Measurements from ENCODE around the gene SORT1. TPM values are rescaled to one million over a fixed set of nuclear protein-coding genes. Genes with fewer than 3 reads are reported as not detected.
A peak's percentile ranks its signal among the peaks of the same experiment; 100 is the strongest.
"Not testable (repeated sequence)": the region's sequence is repeated elsewhere in the genome, so short reads cannot be mapped to it uniquely, and the experiment has no call there.

The SORT1 gene
- total RNA-seq (100 to 1,000 TPM; 105 to 235 (median 132) TPM), polyA plus RNA-seq (10 to 100 TPM; 32.8 to 64.1 TPM)
- long read RNA-seq, donor 1, full-length matches to known transcripts, result 116 of 223 reads
- long read RNA-seq, donor 1, partial matches to known transcripts, result 14 of 223 reads
- long read RNA-seq, donor 1, other reads (novel, unspliced or antisense), result 93 of 223 reads
- long read RNA-seq, donor 2, full-length matches to known transcripts, result 105 of 217 reads
- long read RNA-seq, donor 2, partial matches to known transcripts, result 13 of 217 reads
- long read RNA-seq, donor 2, other reads (novel, unspliced or antisense), result 99 of 217 reads
- long read RNA-seq, donor 3, full-length matches to known transcripts, result 15 of 134 reads
- long read RNA-seq, donor 3, partial matches to known transcripts, result 16 of 134 reads
- long read RNA-seq, donor 3, other reads (novel, unspliced or antisense), result 103 of 134 reads

- H3K27ac ChIP-seq, result peak within 1 kb of the TSS; percentile 53 to 96 (median 89)
- H3K9me3 ChIP-seq, result no peaks in the 10 kb centered on the region
- peak in 1 of 9 donors; percentile 18 for TF ChIP-seq CTCF (IDR thresholded peaks at IDR 0.05)
- H3K27me3 ChIP-seq, result peaks cover 0 to 11% (median 0%) of the 10 kb centered on the region in 7 donors
- intact Hi-C loops (cut with DNase I), result loop anchor here in 8 of 10 donors (2.0 to 10.0 kb wide), 10 partner anchors 35 to 303 kb away; partner anchors contain the start of genes PSRC1 (in 3 of the 8) and TMEM167B (in 1 of the 8)
- ATAC-seq, result peak; percentile 93 to 96 (median 94)
- H3K36me3 ChIP-seq, result peaks cover 0 to 30% (median 0%) of the 10 kb centered on the region in 9 donors
- H3K4me3 ChIP-seq, result peak within 1 kb of the TSS; percentile 29 to 80 (median 64)
- 0% methylated on average over 76 to 98 of the region's 98 CpGs for WGBS, 2 donors
- H3K4me1 ChIP-seq, result peaks cover 7 to 73% (median 54%) of the 10 kb centered on the region in 9 donors
- peak; percentile 88 to 90 for DNase-seq
Measured at GRCh38 chr1:109397581-109398342, at the start of gene SORT1. TSS of gene SORT1 (minus strand) at chr1:109397918. CDS start at chr1:109397892, 26 bp downstream.

- H3K4me3 ChIP-seq; H3K27ac ChIP-seq; DNase-seq; H3K4me1 ChIP-seq; ATAC-seq; H3K36me3 ChIP-seq; intact Hi-C loops (cut with DNase I); H3K9me3 ChIP-seq: not testable (repeated sequence)
- H3K27me3 ChIP-seq, result peaks cover 0 to 79% (median 26%) of the 10 kb centered on the region in 7 donors
- WGBS, 2 donors, result 73 to 78% methylated on average over 11 of the region's 11 CpGs
Measured at GRCh38 chr1:109445949-109446695, 48.4 kb upstream of the SORT1 start.

GRCh38 chr1:109444346-109444745 is 46.6 kb upstream of the SORT1 start:
- DNase-seq, result no peak
- 78 to 89% methylated on average over 1 of the region's 1 CpG for WGBS, 2 donors
- no peaks in the 10 kb centered on the region for H3K36me3 ChIP-seq
- H3K4me1 ChIP-seq, result peaks cover 0 to 3% (median 0%) of the 10 kb centered on the region in 9 donors
- H3K27me3 ChIP-seq, result peaks cover 0 to 70% (median 21%) of the 10 kb centered on the region in 7 donors
- H3K9me3 ChIP-seq, result no peaks in the 10 kb centered on the region
- intact Hi-C loops (cut with DNase I), result no loop called here
- H3K27ac ChIP-seq, result no peak overlapping the region
- no peak overlapping the region for H3K4me3 ChIP-seq
- no peak for TF ChIP-seq CTCF (IDR thresholded peaks at IDR 0.05)
- no peak for ATAC-seq

- intact Hi-C loops (cut with DNase I), result no loop called here
- peaks cover 0 to 62% (median 20%) of the 10 kb centered on the region in 7 donors for H3K27me3 ChIP-seq
- no peak for TF ChIP-seq CTCF (IDR thresholded peaks at IDR 0.05)
Measured at GRCh38 chr1:109443476-109443875, 45.8 kb upstream of the SORT1 start.

More at GRCh38 chr1:109443476-109443875, 45.8 kb upstream of the SORT1 start:
- 29 to 38% methylated on average over 2 of the region's 2 CpGs for WGBS, 2 donors
- H3K4me3 ChIP-seq, result no peak overlapping the region
- H3K9me3 ChIP-seq, result no peaks in the 10 kb centered on the region
- peaks cover 0 to 12% (median 0%) of the 10 kb centered on the region in 9 donors for H3K4me1 ChIP-seq
- no peaks in the 10 kb centered on the region for H3K36me3 ChIP-seq
- ATAC-seq, result no peak
- no peak for DNase-seq
- no peak overlapping the region for H3K27ac ChIP-seq

All from heart right ventricle (tissue), 16 donors.